Body of pancreas (tissue), 4 donors: ENCODE measurements around the gene CARD19. TPM values are rescaled to one million over a fixed set of nuclear protein-coding genes. Genes with fewer than 3 reads are reported as not detected.
A peak's percentile ranks its signal among the peaks of the same experiment; 100 is the strongest.

Source experiments
- ATAC-seq: fragments of 150-250 bp; one replicate; pipeline ENCODE4 v1.9.1; 2016
- DNase-seq, 4 donors: peaks; one replicate each; pipeline ENCODE4 v3.0.0-alpha.2; 2019
- H3K27ac ChIP-seq, 4 donors: fragments of 200-600 bp; sonication (generic); 1 replicate in 3 of 4; 2 replicates in 1 of 4; pipeline versions ENCODE4 v1.5.1 to v1.6.1; 2016 to 2019; ENCODE audit warnings: mild to moderate bottlenecking in 1 of 4, mixed read lengths in 1 of 4, moderate library complexity in 1 of 4
- H3K27me3 ChIP-seq, 2 donors: fragments of 200-600 bp; sonication (generic); one replicate each; pipeline ENCODE4 v1.6.0; 2016; ENCODE audit warnings: mild to moderate bottlenecking in 1 of 2
- H3K36me3 ChIP-seq, 2 donors: fragments of 200-600 bp; sonication (generic); replicated peaks in 1 of 2; 2 replicates each; pipeline ENCODE4 v1.5.1; 2016; ENCODE audit warnings: low read depth in 2 of 2; ENCODE audit not compliant: insufficient read depth in 1 of 2
- H3K4me1 ChIP-seq: fragments of 200-600 bp; sonication (generic); one replicate; pipeline ENCODE4 v1.6.0; 2016
- H3K4me3 ChIP-seq, 2 donors: fragments of 200-600 bp; sonication (generic); 1 replicate in 1 of 2; 2 replicates in 1 of 2; pipeline ENCODE4 v1.5.1; 2016 to 2019
- H3K9me3 ChIP-seq, 3 donors: fragments of 200-600 bp; sonication (generic); 1 replicate in 2 of 3; 2 replicates in 1 of 3; pipeline ENCODE4 v1.5.1; 2016
- CTCF ChIP-seq, 7 experiments: fragments of 450-650 bp in 4 of 7; fragments of 200-600 bp in 3 of 7; sonication (generic) in 3 of 7; IDR thresholded peaks; one replicate each; pipeline ENCODE4 v1.5.1; 2016 to 2019; ENCODE audit warnings: antibody characterized with exemption in 7 of 7
- POLR2A ChIP-seq, 3 donors: fragments of 450-650 bp; IDR thresholded peaks; one replicate each; pipeline ENCODE4 v1.6.1; 2016; ENCODE audit warnings: antibody characterized with exemption in 3 of 3, mild to moderate bottlenecking in 2 of 3
- WGBS, 2 donors: methylation state at CpG; one replicate each; pipeline ENCODE4 v1.1.5; 2017; 5-methylcytosine and 5-hydroxymethylcytosine counted together
- intact Hi-C: fragments of 100-400 bp; cut with DNase I; formaldehyde crosslinking; loops from one replicate; pipeline ENCODE4 v1.15.1; 2023
- total RNA-seq, 2 donors: library from RNA; depleted of rRNA; stranded (reverse); fragments of >200 nt; gene quantifications; one replicate each; pipeline ENCODE4 v1.1.0, GENCODE V29; 2016

Gene CARD19
- total RNA-seq, 2 donors from 2014 or later: 4.3 to 20.8 TPM

- no peaks in the 10 kb centered on the region for H3K9me3 ChIP-seq
- intact Hi-C loops: no loop called here
- TF ChIP-seq POLR2A (IDR thresholded peaks at IDR 0.05) (no peak), CTCF (IDR thresholded peaks at IDR 0.05) (no peak)
- ATAC-seq (no peak), DNase-seq (peak in 1 of 4 donors; percentile 8)
- H3K4me3 ChIP-seq: no peak overlapping the region
- 92% methylated on average over 11 to 15 of the region's 16 CpGs for WGBS, 2 donors
- H3K27ac ChIP-seq: no peak overlapping the region
- no peaks in the 10 kb centered on the region for H3K36me3 ChIP-seq
- H3K27me3 ChIP-seq: no peaks in the 10 kb centered on the region
- no peaks in the 10 kb centered on the region for H3K4me1 ChIP-seq
These were observed 18.2 kb upstream of the CARD19 start for GRCh38 chr9:93077811-93078210.

- intact Hi-C loops: no loop called here
- H3K4me3 ChIP-seq: no peak overlapping the region
- WGBS, 2 donors: 90 to 91% methylated on average over 2 to 13 of the region's 13 CpGs
- H3K9me3 ChIP-seq: no peaks in the 10 kb centered on the region
- no peak overlapping the region for H3K27ac ChIP-seq
- H3K36me3 ChIP-seq: no peaks in the 10 kb centered on the region
- ATAC-seq: no peak
- no peaks in the 10 kb centered on the region for H3K4me1 ChIP-seq
- peak in 1 of 4 donors; percentile 3 for DNase-seq
- H3K27me3 ChIP-seq: no peaks in the 10 kb centered on the region
- no peak for TF ChIP-seq CTCF (IDR thresholded peaks at IDR 0.05)
- TF ChIP-seq POLR2A (IDR thresholded peaks at IDR 0.05): no peak
These were observed 16.6 kb upstream of the CARD19 start for GRCh38 chr9:93079371-93079770.

- Histone ChIP-seq H3K9me3 (no peaks in the 10 kb centered on the region), H3K27ac (no peak overlapping the region), H3K36me3 (no peaks in the 10 kb centered on the region), H3K27me3 (no peaks in the 10 kb centered on the region), H3K4me1 (no peaks in the 10 kb centered on the region), H3K4me3 (no peak overlapping the region)
- DNase-seq: no peak
- WGBS, 2 donors: 89 to 97% methylated on average over 9 of the region's 9 CpGs
- TF ChIP-seq POLR2A (IDR thresholded peaks at IDR 0.05) (no peak), CTCF (IDR thresholded peaks at IDR 0.05) (no peak)
- no peak for ATAC-seq
- intact Hi-C loops: no loop called here
These were observed 15.6 kb upstream of the CARD19 start for GRCh38 chr9:93080406-93080805.

GRCh38 chr9:93081081-93081529 lies 14.9 kb upstream of the CARD19 start:
- TF ChIP-seq CTCF (IDR thresholded peaks at IDR 0.05) (no peak), POLR2A (IDR thresholded peaks at IDR 0.05) (no peak)
- Histone ChIP-seq H3K27ac (no peak overlapping the region), H3K27me3 (no peaks in the 10 kb centered on the region), H3K36me3 (no peaks in the 10 kb centered on the region), H3K4me3 (no peak overlapping the region), H3K4me1 (no peaks in the 10 kb centered on the region), H3K9me3 (no peaks in the 10 kb centered on the region)
- intact Hi-C loops: no loop called here
- DNase-seq (peak in 1 of 4 donors; percentile 4), ATAC-seq (no peak)
- WGBS, 2 donors: 87 to 95% methylated on average over 9 to 10 of the region's 10 CpGs

GRCh38 chr9:93081931-93082330 lies 14.1 kb upstream of the CARD19 start:
- DNase-seq: no peak
- H3K4me3 ChIP-seq: no peak overlapping the region
- H3K4me1 ChIP-seq: no peaks in the 10 kb centered on the region
- no peak for ATAC-seq
- intact Hi-C loops: no loop called here
- no peaks in the 10 kb centered on the region for H3K9me3 ChIP-seq
- no peaks in the 10 kb centered on the region for H3K36me3 ChIP-seq
- WGBS, 2 donors: 83 to 88% methylated on average over 3 of the region's 3 CpGs
- no peaks in the 10 kb centered on the region for H3K27me3 ChIP-seq
- TF ChIP-seq POLR2A (IDR thresholded peaks at IDR 0.05) (no peak), CTCF (IDR thresholded peaks at IDR 0.05) (no peak)
- H3K27ac ChIP-seq: no peak overlapping the region
